Body of pancreas (tissue), 4 donors: Measurements from ENCODE around the gene RHBDL1. TPM values are rescaled to one million over a fixed set of nuclear protein-coding genes. Genes with fewer than 3 reads are reported as not detected.

Experiments used
- ATAC-seq: fragments of 150-250 bp; one replicate; pipeline ENCODE4 v1.9.1; 2016
- DNase-seq, 4 donors: peaks; one replicate each; pipeline ENCODE4 v3.0.0-alpha.2; 2019
- H3K27ac ChIP-seq, 4 donors: fragments of 200-600 bp; sonication (generic); 1 replicate in 3 of 4; 2 replicates in 1 of 4; pipeline versions ENCODE4 v1.5.1 to v1.6.1; 2016 to 2019; ENCODE audit warnings: mild to moderate bottlenecking in 1 of 4, mixed read lengths in 1 of 4, moderate library complexity in 1 of 4
- H3K27me3 ChIP-seq, 2 donors: fragments of 200-600 bp; sonication (generic); one replicate each; pipeline ENCODE4 v1.6.0; 2016; ENCODE audit warnings: mild to moderate bottlenecking in 1 of 2
- H3K36me3 ChIP-seq, 2 donors: fragments of 200-600 bp; sonication (generic); replicated peaks in 1 of 2; 2 replicates each; pipeline ENCODE4 v1.5.1; 2016; ENCODE audit warnings: low read depth in 2 of 2; ENCODE audit not compliant: insufficient read depth in 1 of 2
- H3K4me1 ChIP-seq: fragments of 200-600 bp; sonication (generic); one replicate; pipeline ENCODE4 v1.6.0; 2016
- H3K4me3 ChIP-seq, 2 donors: fragments of 200-600 bp; sonication (generic); 1 replicate in 1 of 2; 2 replicates in 1 of 2; pipeline ENCODE4 v1.5.1; 2016 to 2019
- H3K9me3 ChIP-seq, 3 donors: fragments of 200-600 bp; sonication (generic); 1 replicate in 2 of 3; 2 replicates in 1 of 3; pipeline ENCODE4 v1.5.1; 2016
- POLR2A ChIP-seq, 3 donors: fragments of 450-650 bp; IDR thresholded peaks; one replicate each; pipeline ENCODE4 v1.6.1; 2016; ENCODE audit warnings: antibody characterized with exemption in 3 of 3, mild to moderate bottlenecking in 2 of 3
- WGBS, 2 donors: methylation state at CpG; one replicate each; pipeline ENCODE4 v1.1.5; 2017; 5-methylcytosine and 5-hydroxymethylcytosine counted together
- intact Hi-C: fragments of 100-400 bp; cut with DNase I; formaldehyde crosslinking; loops from one replicate; pipeline ENCODE4 v1.15.1; 2023
- total RNA-seq, 2 donors: library from RNA; depleted of rRNA; stranded (reverse); fragments of >200 nt; gene quantifications; one replicate each; pipeline ENCODE4 v1.1.0, GENCODE V29; 2016
- TF ChIP-seq, protein P1 (sequence below), 7 experiments: fragments of 450-650 bp in 4 of 7; fragments of 200-600 bp in 3 of 7; sonication (generic) in 3 of 7; IDR thresholded peaks; one replicate each; pipeline ENCODE4 v1.5.1; 2016 to 2019; ENCODE audit warnings: antibody characterized with exemption in 7 of 7

Gene RHBDL1
- total RNA-seq, result 1 to 10 TPM; 1.8 to 4.3 TPM

- peaks cover 31% of the 10 kb centered on the region for H3K4me1 ChIP-seq
- TF ChIP-seq, protein P1, sequence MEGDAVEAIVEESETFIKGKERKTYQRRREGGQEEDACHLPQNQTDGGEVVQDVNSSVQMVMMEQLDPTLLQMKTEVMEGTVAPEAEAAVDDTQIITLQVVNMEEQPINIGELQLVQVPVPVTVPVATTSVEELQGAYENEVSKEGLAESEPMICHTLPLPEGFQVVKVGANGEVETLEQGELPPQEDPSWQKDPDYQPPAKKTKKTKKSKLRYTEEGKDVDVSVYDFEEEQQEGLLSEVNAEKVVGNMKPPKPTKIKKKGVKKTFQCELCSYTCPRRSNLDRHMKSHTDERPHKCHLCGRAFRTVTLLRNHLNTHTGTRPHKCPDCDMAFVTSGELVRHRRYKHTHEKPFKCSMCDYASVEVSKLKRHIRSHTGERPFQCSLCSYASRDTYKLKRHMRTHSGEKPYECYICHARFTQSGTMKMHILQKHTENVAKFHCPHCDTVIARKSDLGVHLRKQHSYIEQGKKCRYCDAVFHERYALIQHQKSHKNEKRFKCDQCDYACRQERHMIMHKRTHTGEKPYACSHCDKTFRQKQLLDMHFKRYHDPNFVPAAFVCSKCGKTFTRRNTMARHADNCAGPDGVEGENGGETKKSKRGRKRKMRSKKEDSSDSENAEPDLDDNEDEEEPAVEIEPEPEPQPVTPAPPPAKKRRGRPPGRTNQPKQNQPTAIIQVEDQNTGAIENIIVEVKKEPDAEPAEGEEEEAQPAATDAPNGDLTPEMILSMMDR (IDR thresholded peaks at IDR 0.05), result no peak
- TF ChIP-seq POLR2A (IDR thresholded peaks at IDR 0.05), result no peak
- H3K9me3 ChIP-seq, result no peaks in the 10 kb centered on the region
- DNase-seq, result peak in 2 of 4 donors; percentile 53 to 59
- no peak for ATAC-seq
- WGBS, 2 donors, result 0 to 7% methylated on average over 6 to 71 of the region's 73 CpGs
- H3K36me3 ChIP-seq, result peaks cover 0 to 19% of the 10 kb centered on the region in 2 donors
- H3K27me3 ChIP-seq, result no peaks in the 10 kb centered on the region
- intact Hi-C loops, result no loop called here
- no peak within 1 kb of the TSS for H3K27ac ChIP-seq
- no peak within 1 kb of the TSS for H3K4me3 ChIP-seq
Measured at GRCh38 chr16:674968-675883, at the start of gene RHBDL1. TSS of gene RHBDL1 (plus strand) at chr16:675671. CDS start at chr16:675791, 120 bp downstream.

- TF ChIP-seq, protein P1 (IDR thresholded peaks at IDR 0.05), result no peak
- TF ChIP-seq POLR2A (IDR thresholded peaks at IDR 0.05), result no peak
- no peak overlapping the region for H3K4me3 ChIP-seq
- DNase-seq (no peak), ATAC-seq (no peak)
- intact Hi-C loops, result no loop called here
- peaks cover 12% of the 10 kb centered on the region for H3K4me1 ChIP-seq
- no peaks in the 10 kb centered on the region for H3K27me3 ChIP-seq
- no peaks in the 10 kb centered on the region for H3K9me3 ChIP-seq
- H3K27ac ChIP-seq, result no peak overlapping the region
- 90 to 97% methylated on average over 5 to 28 of the region's 35 CpGs for WGBS, 2 donors
- H3K36me3 ChIP-seq, result peaks cover 4 to 7% of the 10 kb centered on the region in 2 donors
Measured at GRCh38 chr16:625977-626765, 49.3 kb upstream of the RHBDL1 start.

- Histone ChIP-seq H3K4me3 (no peak overlapping the region), H3K36me3 (peaks cover 4 to 7% of the 10 kb centered on the region in 2 donors), H3K27me3 (no peaks in the 10 kb centered on the region), H3K4me1 (peaks cover 14% of the 10 kb centered on the region), H3K9me3 (no peaks in the 10 kb centered on the region), H3K27ac (no peak overlapping the region)
- WGBS, 2 donors, result 96% methylated on average over 24 to 29 of the region's 29 CpGs
- ATAC-seq (no peak), DNase-seq (peak in 2 of 4 donors; percentile 13 to 14)
- intact Hi-C loops, result no loop called here
- TF ChIP-seq, protein P1 (IDR thresholded peaks at IDR 0.05), result no peak
- no peak for TF ChIP-seq POLR2A (IDR thresholded peaks at IDR 0.05)
Measured at GRCh38 chr16:626787-627453, 48.6 kb upstream of the RHBDL1 start.

DNA sequence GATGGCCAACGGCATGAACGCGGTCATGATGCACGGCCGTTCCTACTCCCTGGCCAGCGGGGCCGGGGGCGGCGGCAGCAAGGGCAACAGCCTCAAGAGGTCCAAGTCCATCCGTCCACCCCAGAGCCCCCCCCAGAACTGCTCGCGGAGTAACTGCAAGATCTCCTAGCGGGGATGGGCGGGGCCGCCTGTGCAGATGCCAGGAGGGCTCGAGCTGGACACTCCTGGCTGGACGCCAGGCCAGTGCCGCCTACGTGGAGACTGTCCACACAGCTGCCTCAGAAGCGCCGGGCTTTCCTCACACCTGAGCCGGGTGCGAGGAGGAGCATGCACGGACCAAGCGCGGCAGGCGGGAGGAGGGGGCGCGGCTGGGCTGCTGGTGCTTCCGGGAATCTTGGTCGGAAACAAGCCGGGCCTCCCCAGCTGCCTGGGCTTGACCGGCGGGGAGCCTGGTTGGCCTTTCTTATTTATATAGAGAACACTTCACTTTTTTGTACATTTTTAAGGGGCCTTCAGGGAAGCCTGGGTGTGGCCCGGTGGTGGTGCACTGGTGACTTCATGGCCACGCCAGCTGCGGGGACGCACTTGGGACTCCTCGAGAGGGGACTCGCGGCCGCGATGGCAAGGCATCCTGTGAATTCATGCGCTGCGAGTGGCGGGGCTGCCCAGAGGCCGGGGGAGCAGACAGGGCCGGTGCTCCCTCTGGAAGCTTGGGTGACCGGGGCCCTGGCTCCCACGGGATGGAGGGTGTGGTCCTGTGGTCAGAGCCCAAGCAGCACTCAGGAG is 47.8 kb upstream of the RHBDL1 start:
- 83 to 88% methylated on average over 23 to 48 of the region's 50 CpGs for WGBS, 2 donors
- intact Hi-C loops, result no loop called here
- Histone ChIP-seq H3K9me3 (no peaks in the 10 kb centered on the region), H3K27me3 (no peaks in the 10 kb centered on the region), H3K4me3 (no peak overlapping the region), H3K27ac (no peak overlapping the region), H3K36me3 (peaks cover 4 to 7% of the 10 kb centered on the region in 2 donors), H3K4me1 (peaks cover 14% of the 10 kb centered on the region)
- no peak for TF ChIP-seq POLR2A (IDR thresholded peaks at IDR 0.05)
- peak; percentile 36 to 60 (median 46) for DNase-seq
- ATAC-seq, result no peak
